GM18868 (cell line): ENCODE measurements around the gene CDHR4.

ENCODE experiments used
- ATAC-seq: cut with Tn5 transposase; IDR thresholded peaks from one replicate; pipeline ENCODE4 v1.9.1; 2021; ENCODE audit warnings: mild to moderate bottlenecking, moderate library complexity; ENCODE audit not compliant: unreplicated experiment

CDHR4 gene

GRCh38 chr3:49745986-49746385, 53.7 kb downstream of the CDHR4 start:
- ATAC-seq, result no peak
